H1 (cell line): Measurements from ENCODE around the gene MAPRE3. TPM values are rescaled to one million over a fixed set of nuclear protein-coding genes. Genes with fewer than 3 reads are reported as not detected.
A peak's percentile ranks its signal among the peaks of the same experiment; 100 is the strongest.

ENCODE experiments used
- CTCF ChIA-PET: fragments of 300-600 bp; sonication (Branson Sonifier 250); formaldehyde crosslinking; loops from one replicate; lab custom pipeline; 2021; ENCODE audit not compliant: partially characterized antibody; lab: Charles Lee
- POLR2A ChIA-PET: fragments of 300-600 bp; sonication (Branson Sonifier 250); formaldehyde crosslinking; loops from one replicate; lab custom pipeline; 2021; ENCODE audit warnings: inconsistent platforms; ENCODE audit not compliant: partially characterized antibody; lab: Charles Lee
- DNase-seq, 2 experiments: peaks; one replicate each; pipeline versions ENCODE4 v3.0.0 to v3.0.0-alpha.2; 2010 to 2022; ENCODE audit warnings: low spot score in 2 of 2, low read depth in 1 of 2, mixed read lengths in 1 of 2
- FAIRE-seq: peaks from 2 replicates; lab custom pipeline; 2011; peaks lifted over from hg19 to GRCh38; lab: Jason Lieb, UNC
- H2AFZ ChIP-seq: 2 replicates; pipeline ENCODE4 v1.8.1; 2012; ENCODE audit warnings: low read length, inconsistent platforms
- H2AK5ac ChIP-seq: 2 replicates; pipeline ENCODE4 v1.6.1; 2013; ENCODE audit warnings: low read depth, low read length
- H2BK120ac ChIP-seq: replicated peaks from 2 replicates; pipeline ENCODE3; 2013; ENCODE audit warnings: low read depth, low read length, inconsistent platforms
- H2BK12ac ChIP-seq: 2 replicates; pipeline ENCODE4 v1.6.1; 2013; ENCODE audit warnings: low read depth, low read length
- H2BK15ac ChIP-seq: 2 replicates; pipeline ENCODE4 v1.6.1; 2013; ENCODE audit warnings: low read length
- H2BK20ac ChIP-seq: 2 replicates; pipeline ENCODE4 v1.6.1; 2013; ENCODE audit warnings: low read length
- H2BK5ac ChIP-seq: 2 replicates; pipeline ENCODE4 v1.6.1; 2013; ENCODE audit warnings: low read depth, low read length
- H3K14ac ChIP-seq: 2 replicates; pipeline ENCODE4 v1.6.1; 2013; ENCODE audit warnings: inconsistent platforms; ENCODE audit not compliant: insufficient read length
- H3K18ac ChIP-seq: 2 replicates; pipeline ENCODE4 v1.6.1; 2013; ENCODE audit warnings: low read length; ENCODE audit errors: extremely low read depth
- H3K23ac ChIP-seq: 2 replicates; pipeline ENCODE4 v1.6.1; 2013; ENCODE audit warnings: inconsistent platforms; ENCODE audit not compliant: insufficient read length
- H3K23me2 ChIP-seq: 2 replicates; pipeline ENCODE4 v1.6.1; 2013; ENCODE audit warnings: low read depth, low read length
- H3K27ac ChIP-seq: 2 replicates; pipeline ENCODE4 v1.6.1; 2011; ENCODE audit warnings: low read depth, low read length, inconsistent platforms
- H3K27me3 ChIP-seq, 4 experiments: replicated peaks in 1 of 4; 1 replicate in 1 of 4; 2 replicates in 3 of 4; pipeline versions ENCODE4 v1.6.1 to v1.8.1; 2011 to 2013; ENCODE audit warnings: low read length in 3 of 4, mild to moderate bottlenecking in 3 of 4, inconsistent platforms in 2 of 4, mixed read lengths in 2 of 4, moderate library complexity in 1 of 4; ENCODE audit not compliant: control insufficient read depth in 3 of 4, insufficient read depth in 3 of 4; ENCODE audit errors: extremely low read depth in 1 of 4
- H3K36me3 ChIP-seq, 4 experiments: 2 replicates each; pipeline versions ENCODE4 v1.6.1 to v1.8.1; 2011 to 2013; ENCODE audit warnings: mild to moderate bottlenecking in 4 of 4, low read length in 3 of 4, moderate library complexity in 2 of 4, control low read depth in 1 of 4, inconsistent platforms in 1 of 4; ENCODE audit not compliant: insufficient read depth in 4 of 4, control insufficient read depth in 2 of 4
- H3K4ac ChIP-seq: replicated peaks from 2 replicates; pipeline ENCODE3; 2013; ENCODE audit warnings: low read length, low read depth, mixed read lengths, inconsistent platforms; ENCODE audit not compliant: insufficient read length
- H3K4me1 ChIP-seq, 4 experiments: replicated peaks in 1 of 4; 1 replicate in 1 of 4; 2 replicates in 3 of 4; pipeline versions ENCODE4 v1.6.1 to v1.8.1; 2011 to 2013; ENCODE audit warnings: low read length in 3 of 4, inconsistent platforms in 2 of 4, mixed read lengths in 1 of 4; ENCODE audit not compliant: insufficient read depth in 4 of 4, control insufficient read depth in 3 of 4
- H3K4me2 ChIP-seq, 2 experiments: 2 replicates each; pipeline versions ENCODE4 v1.6.1 to v1.8.1; 2011 to 2013; ENCODE audit warnings: low read depth in 2 of 2, low read length in 2 of 2, control low read depth in 1 of 2, inconsistent platforms in 1 of 2, mild to moderate bottlenecking in 1 of 2; ENCODE audit not compliant: insufficient read depth in 1 of 2
- H3K4me3 ChIP-seq, 4 experiments: fragments of 200-600, 300-600 bp in 1 of 4; sonication (generic), shearing (Covaris generic), sonication (Bioruptor Twin) in 1 of 4; 2 replicates each; pipeline versions ENCODE4 v1.5.1 to v1.8.1; 2011 to 2016; ENCODE audit warnings: low read length in 4 of 4, low read depth in 3 of 4, control low read depth in 2 of 4, inconsistent platforms in 2 of 4, mild to moderate bottlenecking in 2 of 4, mixed read lengths in 1 of 4, moderate library complexity in 1 of 4; ENCODE audit not compliant: insufficient read depth in 2 of 4; ENCODE audit errors: extremely low read depth in 1 of 4
- H3K56ac ChIP-seq: replicated peaks from 2 replicates; pipeline ENCODE3; 2013; ENCODE audit warnings: low read depth, mild to moderate bottlenecking, mixed read lengths, low read length, inconsistent platforms; ENCODE audit not compliant: insufficient read length
- H3K79me1 ChIP-seq: 2 replicates; pipeline ENCODE4 v1.6.1; 2013; ENCODE audit warnings: low read depth, low read length, control low read depth
- H3K79me2 ChIP-seq, 2 experiments: 2 replicates each; pipeline versions ENCODE4 v1.6.1 to v1.8.1; 2012 to 2013; ENCODE audit warnings: low read length in 2 of 2, mild to moderate bottlenecking in 2 of 2, inconsistent platforms in 1 of 2; ENCODE audit not compliant: insufficient read depth in 2 of 2, control insufficient read depth in 1 of 2
- H3K9ac ChIP-seq, 4 experiments: replicated peaks in 1 of 4; 1 replicate in 1 of 4; 2 replicates in 3 of 4; pipeline versions ENCODE4 v1.6.1 to v1.8.1; 2011 to 2013; ENCODE audit warnings: low read depth in 3 of 4, low read length in 3 of 4, control low read depth in 2 of 4, mild to moderate bottlenecking in 2 of 4, moderate library complexity in 2 of 4, inconsistent platforms in 1 of 4; ENCODE audit errors: extremely low read depth in 1 of 4
- H3K9me3 ChIP-seq, 2 experiments: 2 replicates each; pipeline versions ENCODE4 v1.6.1 to v1.8.1; 2012 to 2013; ENCODE audit warnings: mild to moderate bottlenecking in 2 of 2, moderate library complexity in 2 of 2, control low read depth in 1 of 2, inconsistent platforms in 1 of 2, low read depth in 1 of 2, low read length in 1 of 2, mixed read lengths in 1 of 2; ENCODE audit not compliant: insufficient read depth in 2 of 2
- H4K20me1 ChIP-seq, 2 experiments: replicated peaks in 1 of 2; 2 replicates each; pipeline versions ENCODE3 to v1.8.1; 2011 to 2013; ENCODE audit warnings: inconsistent platforms in 2 of 2, low read length in 2 of 2, mild to moderate bottlenecking in 1 of 2; ENCODE audit not compliant: insufficient read depth in 2 of 2, control insufficient read depth in 1 of 2
- H4K5ac ChIP-seq: 2 replicates; pipeline ENCODE4 v1.6.1; 2013; ENCODE audit warnings: low read length, low read depth, mixed read lengths, inconsistent platforms; ENCODE audit not compliant: insufficient read length
- H4K8ac ChIP-seq: 2 replicates; pipeline ENCODE4 v1.8.0; 2013; ENCODE audit warnings: mild to moderate bottlenecking, moderate library complexity, low read length, inconsistent platforms; ENCODE audit not compliant: insufficient read depth; ENCODE audit errors: extremely low read depth
- H4K91ac ChIP-seq: replicated peaks from 2 replicates; pipeline ENCODE3; 2013; ENCODE audit warnings: low read length, mixed read lengths, inconsistent platforms; ENCODE audit not compliant: insufficient read length
- BACH1 ChIP-seq: IDR thresholded peaks from 2 replicates; pipeline ENCODE4 v1.6.1; 2012; ENCODE audit warnings: low read length, improper control_type of control experiment
- CHD2 ChIP-seq: IDR thresholded peaks from 2 replicates; pipeline ENCODE4 v1.6.1; 2012; ENCODE audit warnings: low read length, improper control_type of control experiment
- EGR1 ChIP-seq: IDR thresholded peaks from 2 replicates; pipeline ENCODE4 v1.6.1; 2011; ENCODE audit warnings: low read depth, low read length, borderline replicate concordance
- GABPA ChIP-seq: IDR thresholded peaks from 2 replicates; pipeline ENCODE4 v1.6.1; 2011; ENCODE audit warnings: mild to moderate bottlenecking, low read length, moderate library complexity, borderline replicate concordance; ENCODE audit not compliant: insufficient read depth
- GTF2F1 ChIP-seq: IDR thresholded peaks from 2 replicates; pipeline ENCODE4 v1.6.1; 2012; ENCODE audit warnings: low read depth, low read length, improper control_type of control experiment, borderline replicate concordance
- JUN ChIP-seq: IDR thresholded peaks from 2 replicates; pipeline ENCODE4 v1.6.1; 2011; ENCODE audit warnings: low read depth, mild to moderate bottlenecking, improper control_type of control experiment, low read length
- NANOG ChIP-seq: IDR thresholded peaks from 2 replicates; pipeline ENCODE4 v1.6.1; 2011; ENCODE audit warnings: low read length, low read depth, mild to moderate bottlenecking, inconsistent platforms; ENCODE audit not compliant: insufficient read depth, poor library complexity, severe bottlenecking
- RNF2 ChIP-seq: fragments of 200-900, 300-1000 bp; sonication (generic); IDR thresholded peaks from 2 replicates; pipeline ENCODE4 v1.7.1; 2016; ENCODE audit warnings: borderline replicate concordance, low read depth, mild to moderate bottlenecking, antibody characterized with exemption, low read length; ENCODE audit not compliant: poor library complexity, severe bottlenecking; ENCODE audit errors: missing control alignments
- TEAD4 ChIP-seq: IDR thresholded peaks from 2 replicates; pipeline ENCODE4 v1.6.1; 2012; ENCODE audit warnings: low read depth, low read length, inconsistent platforms, mixed read lengths
- ZNF274 ChIP-seq: IDR thresholded peaks from 2 replicates; pipeline ENCODE4 v1.7.0; 2012; ENCODE audit warnings: low read length, borderline replicate concordance; ENCODE audit errors: extremely low read depth
- WGBS, 2 experiments: shearing (Covaris generic) in 1 of 2; methylation state at CpG; one replicate each; pipeline versions ENCODE4 v1.1.6 to v1.1.7; 2013 to 2015; ENCODE audit warnings: low lambda C conversion rate in 2 of 2, mixed read lengths in 2 of 2, inconsistent platforms in 1 of 2, low coverage in 1 of 2, missing lambda C conversion rate in 1 of 2; ENCODE audit not compliant: insufficient replicate concordance in 2 of 2, insufficient coverage in 1 of 2, insufficient read length in 1 of 2; ENCODE audit errors: extremely low coverage in 1 of 2, missing lambda C conversion rate in 1 of 2; 5-methylcytosine and 5-hydroxymethylcytosine counted together
- polyA plus RNA-seq, 7 experiments: library from polyadenylated mRNA; depleted of rRNA in 3 of 7; stranded (reverse) in 5 of 7; unstranded in 2 of 7; fragments of >200 nt in 5 of 7; fragments of 200-250 nt in 2 of 7; gene quantifications; 1 replicate in 5 of 7; 2 replicates in 1 of 7; 4 replicates in 1 of 7; pipeline versions ENCODE4 v1.2.1 to v1.2.3, GENCODE V29; 2011 to 2013; ENCODE audit warnings: missing spikeins in 2 of 7, mixed read lengths in 2 of 7
- total RNA-seq: library from RNA; stranded (reverse); fragmentation: NEBNext Ultra II Directional; extraction: Animal tissue kit (Norgen Biotek cat#: 25700); gene quantifications from 2 replicates; pipeline ENCODE4 v1.2.1, GENCODE V29; 2021

MAPRE3 gene
- total and polyA plus RNA-seq, 2 of the 8 experiments (the other 6 are each of a cell fraction or from before 2014, with no cell fraction given), result 4.9 to 6.6 TPM

GRCh38 chr2:27050996-27051901 lies 80.8 kb downstream of the MAPRE3 start, which contains the start of gene AGBL5:
TSS of gene AGBL5 (plus strand) at chr2:27051668. CDS start at chr2:27052959, 1,291 bp downstream.
- H2AFZ ChIP-seq, result peak within 1 kb of the TSS; percentile 73; the same call in 1 of the 2 replicates
- peak within 1 kb of the TSS; percentile 78 for H3K56ac ChIP-seq
- POLR2A ChIA-PET, result interaction anchor here (0.9 to 19.3 kb wide), 20 partner anchors 13 to 306 kb away, joined by 3 to 441 read pairs (median 4); partner anchors contain the start of genes EMILIN1, OST4 and TMEM214
- H4K91ac ChIP-seq, result peak within 1 kb of the TSS; percentile 76
- H2AK5ac ChIP-seq, result no peak within 1 kb of the TSS
- H2BK15ac ChIP-seq, result no peak within 1 kb of the TSS
- H3K27ac ChIP-seq, result peak within 1 kb of the TSS; percentile 77
- no peak within 1 kb of the TSS; the same call in 1 of the 2 replicates for H3K18ac ChIP-seq
- H2BK120ac ChIP-seq, result no peak within 1 kb of the TSS
- DNase-seq, result peak; percentile 84 to 98
- H2BK12ac ChIP-seq, result 0 out of 2 replicates have a peak within 1 kb of the TSS, but pooled peaks have one; percentile 27
- H3K9ac ChIP-seq, result peak within 1 kb of the TSS; percentile 60 to 73 (median 64)
- no peak within 1 kb of the TSS for H2BK20ac ChIP-seq
- FAIRE-seq, result peak; percentile 68
- no peaks in the 10 kb centered on the region; a peak in 4 of 7 replicates for H3K4me1 ChIP-seq
- peak within 1 kb of the TSS; percentile 45 for H3K4ac ChIP-seq
- H3K4me3 ChIP-seq, result peak within 1 kb of the TSS; percentile 80 to 88 (median 87)
- no peaks in the 10 kb centered on the region for H3K27me3 ChIP-seq
- CTCF ChIA-PET, result interaction anchor here (0.7 to 18.3 kb wide), 14 partner anchors 13 to 205 kb away, joined by 3 to 160 read pairs (median 4); partner anchors contain the start of genes EMILIN1, KHK and OST4
- H4K20me1 ChIP-seq, result peaks cover 0 to 2% of the 10 kb centered on the region in 2 experiments
- H3K79me1 ChIP-seq, result no peaks in the 10 kb centered on the region
- H4K8ac ChIP-seq, result peak within 1 kb of the TSS; percentile 75
- H3K4me2 ChIP-seq, result peak within 1 kb of the TSS; percentile 72 to 97
- H3K79me2 ChIP-seq, result no peaks in the 10 kb centered on the region
- H3K14ac ChIP-seq, result no peak within 1 kb of the TSS
- H3K23me2 ChIP-seq, result peaks cover 13% of the 10 kb centered on the region
- no peak within 1 kb of the TSS for H3K23ac ChIP-seq
- H4K5ac ChIP-seq, result peak within 1 kb of the TSS; percentile 70
- H3K9me3 ChIP-seq, result no peaks in the 10 kb centered on the region
- 1% methylated on average over 64 of the region's 67 CpGs; no CpG with 5 or more reads in 1 of the 2 experiments for WGBS, 2 experiments
- peaks cover 11 to 27% (median 19%) of the 10 kb centered on the region in 4 experiments for H3K36me3 ChIP-seq
- peak within 1 kb of the TSS; percentile 63; the same call in 1 of the 2 replicates for H2BK5ac ChIP-seq
- no peak for TF ChIP-seq NANOG
- TF ChIP-seq BACH1, result peak; percentile 93
- no peak for TF ChIP-seq ZNF274
- no peak for TF ChIP-seq RNF2
- TF ChIP-seq GABPA, result no peak
- no peak for TF ChIP-seq GTF2F1
- TF ChIP-seq JUN, result no peak
- TF ChIP-seq TEAD4, result peak; percentile 71
- peak; percentile 62 for TF ChIP-seq CHD2
- TF ChIP-seq EGR1, result no peak
